GM12873 (cell line): ENCODE data around the gene LDB1.
A peak's percentile ranks its signal among the peaks of the same experiment; 100 is the strongest.

Source experiments
- TF ChIP-seq, protein P1 (sequence below): IDR thresholded peaks from 2 replicates; pipeline ENCODE4 v1.5.1; 2012; ENCODE audit warnings: low read depth, mild to moderate bottlenecking, moderate library complexity, low read length, control low read depth; ENCODE audit not compliant: insufficient read depth; ENCODE audit errors: missing control alignments

The LDB1 gene

GRCh38 chr10:102133373-102134195 lies 13.4 kb upstream of the LDB1 start:
- TF ChIP-seq, protein P1, sequence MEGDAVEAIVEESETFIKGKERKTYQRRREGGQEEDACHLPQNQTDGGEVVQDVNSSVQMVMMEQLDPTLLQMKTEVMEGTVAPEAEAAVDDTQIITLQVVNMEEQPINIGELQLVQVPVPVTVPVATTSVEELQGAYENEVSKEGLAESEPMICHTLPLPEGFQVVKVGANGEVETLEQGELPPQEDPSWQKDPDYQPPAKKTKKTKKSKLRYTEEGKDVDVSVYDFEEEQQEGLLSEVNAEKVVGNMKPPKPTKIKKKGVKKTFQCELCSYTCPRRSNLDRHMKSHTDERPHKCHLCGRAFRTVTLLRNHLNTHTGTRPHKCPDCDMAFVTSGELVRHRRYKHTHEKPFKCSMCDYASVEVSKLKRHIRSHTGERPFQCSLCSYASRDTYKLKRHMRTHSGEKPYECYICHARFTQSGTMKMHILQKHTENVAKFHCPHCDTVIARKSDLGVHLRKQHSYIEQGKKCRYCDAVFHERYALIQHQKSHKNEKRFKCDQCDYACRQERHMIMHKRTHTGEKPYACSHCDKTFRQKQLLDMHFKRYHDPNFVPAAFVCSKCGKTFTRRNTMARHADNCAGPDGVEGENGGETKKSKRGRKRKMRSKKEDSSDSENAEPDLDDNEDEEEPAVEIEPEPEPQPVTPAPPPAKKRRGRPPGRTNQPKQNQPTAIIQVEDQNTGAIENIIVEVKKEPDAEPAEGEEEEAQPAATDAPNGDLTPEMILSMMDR, result no peak

- TF ChIP-seq, protein P1, result peak; percentile 94
Observed at GRCh38 chr10:102132563-102133372, 12.6 kb upstream of the LDB1 start, which contains the start of gene PPRC1. TSS of gene PPRC1 (plus strand) at chr10:102133040. CDS start at chr10:102133069, 29 bp downstream.

- TF ChIP-seq, protein P1, result no peak
Observed at GRCh38 chr10:102132193-102132562, 12.0 kb upstream of the LDB1 start.

DNA sequence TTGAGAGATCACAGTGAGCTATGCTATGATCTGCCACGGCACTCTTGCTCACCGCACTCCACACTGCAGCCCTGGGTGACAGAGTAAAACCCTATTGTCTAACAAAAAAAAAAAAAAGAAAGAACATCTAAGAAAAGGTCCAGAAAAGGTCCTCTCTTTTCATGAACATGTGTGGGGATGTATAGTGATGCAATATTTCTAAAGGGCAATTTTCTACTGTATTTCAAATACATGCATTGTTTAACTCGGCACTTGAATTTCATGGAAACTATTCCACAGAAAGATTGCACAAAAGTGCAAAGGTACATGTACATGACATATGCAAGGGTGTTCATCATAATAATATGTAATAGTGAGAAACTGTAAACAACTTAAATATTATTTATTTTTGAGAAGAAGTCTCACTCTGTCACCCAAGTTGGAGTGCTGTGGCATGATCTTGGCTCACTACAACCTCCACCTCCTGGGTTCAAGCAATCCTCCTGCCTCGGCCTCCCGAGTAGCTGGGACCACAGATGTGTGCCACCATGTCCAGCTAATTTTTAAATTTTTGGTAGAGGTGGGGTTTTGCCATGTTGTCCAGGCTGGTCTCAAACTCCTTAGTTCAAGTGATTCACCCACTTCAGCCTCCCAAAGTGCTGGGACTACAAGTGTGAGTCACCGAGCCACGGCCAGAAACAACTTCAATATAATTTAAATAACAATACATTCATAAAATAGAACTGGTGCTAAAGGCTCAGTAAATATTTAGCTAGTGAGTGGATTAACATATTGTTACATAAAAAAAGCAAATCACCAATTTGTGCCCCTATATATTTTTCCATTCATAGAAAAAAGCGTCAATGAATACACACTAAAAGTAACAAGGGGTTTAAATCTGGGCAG lies 11.4 kb upstream of the LDB1 start:
- TF ChIP-seq, protein P1, result no peak

DNA sequence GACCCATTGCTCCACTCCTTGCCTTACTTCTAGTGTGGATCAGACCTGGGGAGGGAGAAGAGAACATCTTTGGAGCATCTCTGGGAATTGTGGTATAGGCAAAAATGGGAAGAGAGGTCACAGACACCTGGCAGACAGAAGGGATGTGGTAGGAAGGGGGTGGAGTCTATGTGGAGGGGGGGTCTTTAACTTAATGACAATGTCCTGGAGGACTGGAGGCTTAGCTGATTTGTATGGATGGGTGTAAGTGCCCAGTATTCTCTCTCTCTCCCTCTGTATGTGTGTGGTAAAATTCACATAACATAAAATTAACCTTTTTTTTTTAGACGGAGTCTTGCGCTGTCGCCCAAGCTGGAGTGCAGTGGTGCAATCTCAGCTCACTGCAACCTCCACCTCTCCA lies 3.1 kb upstream of the LDB1 start:
- TF ChIP-seq, protein P1, result no peak

DNA sequence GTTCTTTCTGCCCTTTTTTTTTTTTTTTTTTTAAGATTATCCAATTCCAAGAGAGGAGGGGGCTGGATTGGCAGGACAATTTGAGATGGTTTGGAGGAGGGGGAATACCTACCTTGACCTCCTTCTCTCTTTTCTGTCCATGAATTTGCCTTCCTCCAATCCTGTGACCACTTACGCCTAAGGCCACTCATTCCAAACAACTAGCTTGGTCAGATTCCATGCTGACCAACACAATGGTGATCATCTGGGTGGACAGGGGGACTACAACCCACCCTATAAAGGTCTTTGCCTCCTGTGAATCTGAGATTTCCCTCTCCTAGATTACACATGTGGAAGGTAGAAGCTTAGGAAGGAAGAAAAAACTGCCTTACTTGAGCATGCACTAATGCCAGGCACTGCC lies 2.3 kb upstream of the LDB1 start:
- TF ChIP-seq, protein P1, result no peak
